NCI-H446 treated with DMSO at 0.1 percent for 48 hours (cell line): ENCODE measurements around the gene IL27RA.

Experiments
- DNase-seq: peaks from one replicate; lab custom pipeline; 2025; lab: John Stamatoyannopoulos, UW

The IL27RA gene

DNA sequence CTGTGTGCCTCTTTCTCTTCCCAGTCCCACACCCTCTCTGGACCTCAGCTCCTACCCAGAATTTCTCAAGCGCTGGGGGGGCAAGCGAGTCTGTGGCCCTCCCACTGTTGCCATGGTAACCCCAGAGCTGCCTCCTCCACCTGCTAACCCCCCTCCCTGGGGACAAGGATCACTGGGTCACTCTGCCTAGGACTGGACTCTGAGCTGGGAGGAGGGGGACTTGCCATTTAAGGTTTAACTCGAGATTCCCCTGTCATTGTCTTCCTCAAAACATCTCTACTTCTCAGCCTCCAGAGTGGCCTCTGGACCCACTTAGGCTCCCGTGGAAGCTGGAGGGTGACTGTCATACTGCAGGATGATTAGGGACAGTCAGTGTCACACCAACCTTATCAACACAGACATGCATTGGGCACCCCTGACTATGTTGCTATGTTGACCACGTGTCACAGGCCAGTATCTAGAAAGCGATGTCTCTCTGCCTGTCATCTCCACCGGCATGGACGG is 28.1 kb downstream of the IL27RA start:
- DNase-seq: no peak

DNA sequence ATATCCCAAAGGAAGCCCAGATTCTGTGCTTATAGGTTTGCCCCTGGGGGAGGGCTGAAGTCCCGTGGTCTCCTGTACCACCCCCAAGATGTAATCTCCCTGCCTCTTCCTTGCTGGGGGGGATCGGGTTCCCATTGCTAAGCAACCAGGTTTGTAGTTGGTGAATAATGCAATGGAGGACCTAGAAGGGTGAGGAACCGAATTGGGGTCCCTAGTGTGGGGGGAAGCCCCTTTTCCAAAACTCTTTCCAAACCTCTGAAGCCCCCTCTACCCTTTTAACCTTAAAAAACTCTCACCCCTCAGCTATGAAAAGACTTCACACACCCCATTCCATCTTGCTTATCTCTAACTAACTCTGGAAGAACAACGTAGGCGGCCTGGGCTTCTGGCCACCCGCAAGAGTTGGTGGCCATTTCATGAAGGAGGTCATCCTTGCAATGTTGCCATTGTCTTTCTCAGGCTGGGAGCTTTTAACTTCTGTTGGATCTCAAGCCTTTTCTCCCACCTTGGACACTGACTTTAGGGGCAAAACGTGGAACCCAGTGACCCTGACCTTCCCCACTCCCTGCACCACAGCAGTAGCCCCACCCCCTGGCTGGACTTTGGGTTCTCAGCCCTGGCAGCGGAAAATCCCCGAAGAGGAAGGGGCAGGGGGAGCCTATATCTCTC is 29.7 kb downstream of the IL27RA start:
- no peak for DNase-seq

DNA sequence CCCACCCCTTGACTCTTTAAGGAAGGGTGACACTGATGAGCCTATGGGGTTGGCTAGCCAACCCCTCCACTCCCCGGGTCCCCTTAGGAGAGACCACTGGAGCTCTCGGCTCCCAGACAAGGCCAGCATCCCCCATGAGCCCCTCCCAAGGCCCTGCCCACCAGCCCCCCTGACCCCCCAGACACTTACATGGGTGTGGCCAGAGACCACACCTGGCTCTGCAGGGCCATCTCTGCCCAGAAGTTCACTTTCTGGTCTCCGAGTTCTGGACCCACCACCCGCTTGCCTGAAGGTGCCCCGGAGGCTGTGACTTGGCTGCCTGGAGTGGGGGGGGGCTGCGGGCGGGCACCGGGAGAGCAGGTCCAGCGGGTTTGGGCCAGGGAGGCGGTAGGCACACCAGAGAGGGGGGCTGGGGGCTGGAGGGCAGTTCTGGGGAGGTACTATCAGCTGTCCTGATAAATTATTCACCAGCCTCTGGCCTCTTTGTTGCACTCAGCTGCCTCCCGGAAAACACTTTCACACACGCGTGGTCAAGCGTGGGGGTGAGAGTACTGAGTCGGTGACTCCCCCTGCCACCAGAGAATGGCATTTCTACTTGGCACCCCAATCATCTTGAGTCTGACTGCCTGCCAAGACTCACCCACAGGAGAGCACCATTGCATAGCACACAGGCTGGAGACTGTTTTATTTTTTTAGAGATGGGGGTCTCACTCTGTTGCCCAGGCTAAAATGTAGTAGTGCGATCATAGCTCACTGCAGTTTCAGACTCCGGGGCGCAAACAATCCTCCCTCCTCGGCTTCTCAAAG is 30.4 kb downstream of the IL27RA start, which contains the start of gene PALM3:
PALM3 (minus strand) TSS at position 326 of the 807 bp plus-strand sequence; CDS start at position 230, 96 bp downstream.
- no peak for DNase-seq

DNA sequence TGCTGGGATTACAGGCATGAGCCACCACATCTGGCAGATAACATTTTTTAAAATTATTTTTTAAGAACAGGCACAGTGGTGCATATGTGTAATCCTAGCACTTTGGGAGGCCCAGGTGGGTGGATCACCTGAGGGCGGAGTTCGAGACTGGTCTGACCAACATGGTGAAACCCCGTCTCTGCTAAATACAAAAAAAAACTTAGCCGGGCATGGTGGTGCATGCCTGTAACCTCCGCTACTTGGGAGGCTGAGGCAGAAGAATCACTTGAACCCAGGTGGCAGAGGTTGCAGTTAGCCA is 30.9 kb downstream of the IL27RA start:
- DNase-seq: no peak

DNA sequence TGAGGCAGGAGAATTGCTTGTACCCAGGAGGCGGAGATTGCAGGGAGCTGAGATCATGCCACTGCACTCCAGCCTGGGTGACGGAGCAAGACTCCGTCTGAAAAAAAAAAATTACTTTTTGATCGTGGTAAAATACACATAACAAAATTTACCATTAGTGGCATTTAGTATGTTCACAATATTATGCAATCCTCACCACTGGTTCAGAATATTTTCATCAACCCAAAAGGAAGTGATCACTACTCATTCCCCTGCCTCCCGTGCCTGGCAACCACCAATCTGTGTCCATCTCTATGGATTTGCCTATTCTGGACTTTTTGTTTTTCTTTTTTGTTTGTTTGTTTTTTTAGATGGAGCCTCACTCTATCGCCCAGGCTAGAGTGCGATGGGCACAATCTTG is 31.5 kb downstream of the IL27RA start:
- no peak for DNase-seq

DNA sequence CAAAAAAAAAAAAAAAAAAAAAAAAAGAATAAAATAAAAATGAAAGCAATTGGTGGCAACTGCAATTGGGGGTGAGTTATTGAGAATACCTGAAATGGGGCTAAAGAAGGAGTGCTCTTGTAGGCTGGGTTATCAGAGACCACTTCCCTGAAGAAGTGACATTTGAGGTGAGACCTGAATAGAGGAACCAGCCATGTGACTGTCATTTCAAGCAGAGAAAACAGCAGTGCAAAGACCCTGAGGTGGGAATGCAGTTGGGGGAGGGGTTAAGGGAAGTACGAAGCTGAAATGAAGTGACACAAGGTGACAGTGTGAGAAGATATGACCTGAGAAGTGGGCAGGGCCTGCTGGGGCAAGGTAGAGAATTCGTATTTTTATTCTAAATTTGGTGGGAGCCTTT is 34.6 kb downstream of the IL27RA start:
- DNase-seq: no peak

DNA sequence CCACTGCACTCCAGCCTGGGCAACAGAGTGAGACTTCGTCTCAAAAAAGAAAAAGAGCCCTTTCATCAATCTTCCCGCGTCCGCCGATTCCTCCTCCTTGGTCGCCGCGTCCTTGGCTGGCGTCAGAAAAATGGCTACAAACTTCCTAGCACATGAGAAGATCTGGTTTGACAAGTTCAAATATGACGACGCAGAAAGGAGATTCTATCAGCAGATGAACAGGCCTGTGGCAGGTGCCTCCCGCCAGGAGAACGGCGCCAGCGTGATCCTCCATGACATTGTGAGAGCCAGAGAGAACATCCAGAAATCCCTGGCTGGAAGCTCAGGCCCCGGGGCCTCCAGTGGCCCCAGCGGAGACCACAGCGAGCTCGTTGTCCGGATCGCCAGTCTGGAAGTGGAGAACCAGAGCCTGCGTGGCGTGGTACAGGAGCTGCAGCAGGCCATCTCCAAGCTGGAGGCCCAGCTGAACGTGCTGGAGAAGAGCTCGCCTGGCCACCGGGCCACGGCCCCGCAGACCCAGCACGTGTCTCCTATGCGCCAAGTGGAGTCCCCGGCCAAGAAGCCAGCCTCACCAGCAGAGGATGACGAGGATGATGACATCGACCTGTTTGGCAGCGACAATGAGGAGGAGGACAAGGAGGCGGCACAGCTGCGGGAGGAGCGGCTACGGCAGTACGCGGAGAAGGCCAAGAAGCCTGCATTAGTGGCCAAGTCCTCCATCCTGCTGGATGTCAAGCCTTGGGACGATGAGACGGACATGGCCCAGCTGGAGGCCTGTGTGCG is 38.9 kb downstream of the IL27RA start:
- no peak for DNase-seq

DNA sequence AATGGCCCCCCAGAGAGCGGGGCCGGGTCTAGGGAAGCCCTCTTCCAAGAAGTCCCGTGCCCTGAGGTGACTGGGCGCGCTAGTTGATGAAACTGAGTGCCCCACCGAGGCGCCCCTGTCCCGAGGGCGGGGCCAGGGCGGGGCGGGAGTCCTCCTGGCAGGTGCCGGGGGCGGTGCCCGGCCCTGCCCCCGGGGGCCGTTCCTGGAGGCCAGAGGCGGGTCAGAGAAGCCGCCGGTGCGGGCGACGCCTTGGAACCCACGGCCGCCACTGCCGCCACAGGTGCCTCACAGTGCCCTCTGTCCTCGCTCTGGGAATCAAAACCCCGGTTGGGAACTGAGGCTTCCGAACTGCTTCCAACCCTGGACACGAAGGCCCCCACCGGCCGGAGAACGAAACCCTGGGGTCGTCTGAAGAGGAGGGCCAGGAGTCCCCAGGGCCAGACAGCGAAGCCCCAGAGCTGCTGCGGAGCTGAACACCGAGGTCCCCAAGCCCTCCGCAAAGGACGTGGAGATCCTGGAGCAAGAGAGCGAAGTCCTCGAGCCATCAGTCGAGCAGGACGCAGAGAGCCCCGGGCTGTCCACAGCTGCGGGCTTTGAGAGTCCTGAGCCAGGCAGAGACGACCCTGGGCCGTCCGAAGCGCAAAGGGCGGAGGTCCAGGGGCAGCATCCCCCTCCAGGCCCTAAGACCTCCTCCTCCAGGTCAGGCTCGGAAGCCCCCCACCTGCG is 41.1 kb downstream of the IL27RA start, which contains the start of gene MISP3:
MISP3 (plus strand) TSS at position 252 of the 726 bp plus-strand sequence. CDS start 524 bp downstream, outside the sequence.
- no peak for DNase-seq

DNA sequence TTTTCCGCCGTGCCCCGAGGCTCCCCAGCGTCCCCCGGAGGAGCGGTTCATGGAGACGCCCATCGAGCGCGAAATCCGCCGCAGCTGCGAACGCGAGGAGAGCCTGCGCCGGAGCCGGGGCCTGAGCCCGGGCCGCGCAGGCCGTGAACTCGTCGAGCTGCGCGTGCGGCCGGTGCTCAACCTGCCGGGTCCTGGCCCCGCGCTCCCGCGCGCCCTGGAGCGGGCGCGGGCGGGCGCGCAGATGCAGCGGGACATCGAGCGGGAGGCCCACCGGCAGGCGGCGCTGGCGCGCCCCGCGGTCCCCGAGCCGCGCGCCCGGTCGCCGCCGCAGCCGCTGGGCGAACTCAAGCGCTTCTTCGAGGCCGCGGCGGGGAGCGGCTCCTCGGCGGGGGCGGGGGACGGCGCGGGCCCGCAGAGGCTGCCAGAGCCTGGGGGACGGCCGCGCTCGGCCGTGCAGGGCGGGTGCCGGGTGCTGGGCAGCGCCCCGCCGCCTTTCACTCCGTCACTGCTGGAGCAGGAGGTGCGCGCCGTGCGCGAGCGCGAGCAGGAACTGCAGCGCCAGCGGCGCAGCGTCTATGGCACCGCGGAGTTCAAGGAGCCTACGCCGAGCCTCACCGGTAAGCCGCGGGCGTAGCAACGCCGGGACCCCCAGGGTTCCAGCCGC is 41.8 kb downstream of the IL27RA start:
- DNase-seq: peak; percentile 35

DNA sequence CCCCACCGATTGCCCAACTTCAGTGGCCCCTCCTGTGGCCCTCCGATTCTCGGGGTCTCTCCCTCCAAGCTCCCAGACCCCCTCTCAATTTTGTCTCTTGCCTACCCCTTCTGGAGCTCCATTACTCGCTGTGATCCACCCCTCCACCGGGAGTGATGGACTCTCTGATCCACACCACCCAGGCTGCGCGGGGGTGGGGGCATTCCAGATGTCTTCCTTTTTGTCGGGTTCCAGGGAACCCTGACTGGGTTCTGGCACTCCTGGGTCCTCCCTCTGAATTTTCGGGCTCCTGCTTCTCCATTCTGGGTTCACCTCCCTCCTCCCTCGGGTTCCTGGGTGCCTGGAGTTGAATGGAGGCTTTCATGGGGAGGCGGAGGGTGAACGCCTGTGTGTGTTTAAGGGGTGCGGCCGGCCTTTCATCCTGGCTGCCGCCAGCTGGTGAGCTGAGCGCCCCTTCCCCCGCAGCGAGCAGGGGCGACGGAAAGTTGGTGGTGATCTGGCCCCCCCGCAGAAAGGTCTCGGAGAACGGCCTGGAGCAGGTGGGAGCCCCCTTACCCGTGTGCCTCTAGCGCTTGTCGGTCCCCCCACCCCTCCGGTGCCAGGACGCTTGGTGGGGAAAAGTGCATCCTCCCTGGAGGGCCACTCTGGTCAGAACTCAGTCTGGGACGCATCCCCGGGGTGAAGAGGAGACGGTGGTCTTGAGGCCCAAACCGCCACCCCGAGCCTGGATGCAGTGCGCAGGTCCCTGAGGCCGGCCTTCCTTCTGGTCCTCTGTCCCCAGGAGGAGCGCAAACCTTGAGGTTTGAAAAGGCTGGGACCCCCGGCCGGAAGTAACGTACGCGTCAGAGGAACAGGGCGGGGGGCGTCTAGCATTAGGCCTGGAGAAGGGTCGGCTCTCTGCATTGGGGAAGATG is 42.6 kb downstream of the IL27RA start:
- DNase-seq: no peak

DNA sequence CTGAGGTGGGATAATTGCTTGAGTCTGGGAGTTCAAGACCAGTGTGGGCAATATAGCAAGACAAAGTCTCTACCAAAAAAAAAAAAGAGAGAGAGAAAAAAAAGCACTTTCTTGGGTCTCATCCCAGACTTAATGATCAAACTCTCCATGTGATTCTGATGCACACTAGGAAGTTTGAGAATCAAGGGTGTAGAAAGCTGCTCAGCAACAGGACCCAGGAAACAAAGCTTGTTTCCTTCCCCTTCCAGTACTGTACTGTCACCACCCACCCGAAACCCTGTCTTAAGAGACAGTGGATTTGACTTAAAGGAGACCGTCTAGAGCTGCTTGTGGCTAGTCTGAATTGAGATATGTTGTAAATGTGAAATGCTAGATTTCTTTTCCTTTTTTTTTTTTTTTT is 46.8 kb downstream of the IL27RA start:
- no peak for DNase-seq

DNA sequence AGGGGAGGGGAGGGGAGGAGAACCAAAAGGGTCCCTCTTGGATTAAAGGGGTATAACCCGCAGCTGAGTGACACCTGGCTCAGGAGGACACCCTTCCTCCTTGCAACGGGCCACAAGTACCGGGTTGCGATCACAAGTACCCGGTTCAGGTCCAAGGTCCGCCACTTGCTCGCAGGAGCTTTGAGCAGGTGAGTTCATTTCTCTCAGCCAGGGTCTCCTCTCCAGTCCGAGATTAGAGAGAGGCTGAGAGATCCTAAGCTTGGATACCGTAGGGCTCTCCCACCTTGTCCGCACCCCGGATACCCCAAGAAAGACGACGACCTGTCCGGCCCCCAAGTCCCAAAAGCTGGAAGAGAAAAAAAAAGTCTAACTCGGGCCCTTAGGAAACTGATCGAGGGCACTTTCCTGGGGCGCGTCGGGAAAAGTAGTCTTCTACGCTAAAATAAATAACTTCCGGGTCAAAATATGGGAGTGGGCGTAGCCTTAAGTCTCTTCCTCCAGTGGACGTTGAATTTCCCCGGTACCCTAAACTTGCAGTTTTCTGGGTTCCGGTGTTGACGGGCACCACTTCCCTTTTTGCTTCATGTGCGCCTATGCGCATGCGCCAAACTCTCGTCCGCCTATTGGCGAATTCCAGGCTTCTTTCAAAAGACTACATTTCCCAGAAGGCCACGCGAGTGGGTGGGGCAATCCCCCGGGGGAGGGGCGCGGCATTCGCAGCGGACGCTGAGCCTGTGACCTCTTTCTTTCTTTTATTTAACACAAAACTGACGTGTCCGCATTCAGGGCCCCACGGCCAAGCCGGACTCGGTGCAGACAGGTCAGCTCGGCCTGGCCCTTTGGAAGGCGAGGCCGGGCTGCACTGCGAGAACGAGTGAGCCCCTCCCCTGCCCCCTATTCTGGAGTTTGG is 49.6 kb downstream of the IL27RA start:
- DNase-seq: peak; percentile 99

DNA sequence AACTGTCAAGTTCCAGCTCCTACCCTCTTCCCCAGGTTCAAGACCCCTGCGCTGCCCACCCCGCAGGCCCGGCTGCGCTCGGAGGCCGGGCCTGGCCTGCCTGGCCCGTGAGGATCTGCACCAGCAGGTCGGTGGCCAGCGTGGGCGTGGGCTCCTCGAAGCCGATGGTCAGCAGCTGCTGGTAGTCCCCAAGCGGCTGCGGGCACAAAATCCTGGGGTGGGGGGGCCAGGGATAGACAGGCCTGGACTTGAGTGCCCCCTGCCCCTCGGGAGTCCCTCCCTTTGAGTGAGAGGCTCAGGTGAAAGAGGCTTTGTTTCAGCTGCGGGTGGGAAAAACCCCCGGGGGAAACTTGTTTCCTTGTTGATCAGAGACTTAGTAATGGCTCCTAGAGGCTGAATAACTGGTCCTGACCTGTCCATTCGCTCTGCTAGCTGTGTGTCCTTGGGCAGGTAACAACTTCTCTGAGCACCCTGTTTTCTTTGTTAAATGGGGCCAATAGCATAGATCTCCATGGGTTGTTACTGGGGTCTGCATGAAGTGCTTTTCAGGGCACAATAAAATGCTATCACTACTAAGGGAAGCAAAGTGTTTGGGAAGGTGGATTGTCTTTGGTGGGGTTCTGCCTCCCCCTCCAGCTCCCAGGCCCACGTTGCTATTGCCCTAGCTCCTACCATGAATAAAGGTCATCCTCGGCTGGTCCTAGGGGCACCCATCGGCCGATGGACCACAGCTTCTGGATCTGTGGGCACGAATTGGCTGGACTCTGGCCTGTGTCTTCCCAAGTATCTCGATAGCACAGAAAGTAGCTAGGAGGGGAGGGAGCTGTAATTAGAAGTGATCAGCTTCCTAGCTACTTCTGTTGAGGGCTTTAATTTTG is 50.5 kb downstream of the IL27RA start:
- no peak for DNase-seq

DNA sequence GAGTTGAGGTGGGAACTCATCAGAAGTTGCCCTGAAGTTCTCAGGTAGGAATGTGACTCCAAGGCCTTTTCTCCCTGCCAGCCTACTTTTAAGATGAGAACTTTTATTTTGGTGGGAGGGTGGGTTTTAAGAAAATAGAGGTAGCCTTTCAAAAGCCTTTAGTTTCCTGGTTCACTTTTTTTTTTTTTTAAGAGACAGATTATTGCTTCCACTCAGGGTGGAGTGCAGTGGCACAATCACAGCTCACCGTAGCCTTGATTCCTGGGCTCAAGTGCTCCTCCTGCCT is 51.1 kb downstream of the IL27RA start:
- no peak for DNase-seq

DNA sequence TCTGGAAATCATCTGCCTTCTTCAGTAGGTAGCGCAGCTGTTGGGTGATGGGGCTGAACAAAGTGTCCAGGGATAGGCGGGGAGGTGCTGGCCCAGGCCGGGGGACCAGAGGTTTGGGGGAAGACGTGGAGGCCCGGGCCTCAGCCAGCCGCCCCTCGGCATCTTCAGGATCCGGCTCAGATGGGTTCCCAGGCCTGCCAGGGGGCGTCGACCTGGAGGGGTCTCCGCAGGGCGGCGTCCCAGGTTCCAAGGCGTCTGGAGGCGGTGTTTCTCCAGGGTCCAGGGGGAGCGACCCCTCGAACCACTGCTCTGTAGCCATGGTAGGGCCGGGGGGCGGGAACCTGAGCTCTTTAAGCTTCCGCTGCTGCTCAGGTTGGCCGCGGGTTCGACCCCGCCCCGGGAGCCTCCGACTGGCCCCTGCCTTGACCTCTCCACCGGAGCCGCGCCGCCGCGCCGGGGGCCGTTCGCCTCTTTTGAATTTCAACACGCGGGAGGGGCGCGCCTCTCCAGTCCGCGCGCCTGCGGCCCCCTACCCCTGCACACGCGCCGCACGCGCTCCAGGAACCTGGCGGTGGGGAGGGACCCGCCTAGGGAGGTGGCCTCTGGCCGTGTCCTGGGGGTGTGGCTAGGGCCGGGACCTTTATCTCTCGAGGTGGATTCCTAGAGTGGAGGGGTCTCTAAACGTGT is 53.9 kb downstream of the IL27RA start, which contains the start of gene C19orf67:
C19orf67 (minus strand) TSS at position 475 of the 687 bp plus-strand sequence; CDS start at position 319, 156 bp downstream.
- no peak for DNase-seq

DNA sequence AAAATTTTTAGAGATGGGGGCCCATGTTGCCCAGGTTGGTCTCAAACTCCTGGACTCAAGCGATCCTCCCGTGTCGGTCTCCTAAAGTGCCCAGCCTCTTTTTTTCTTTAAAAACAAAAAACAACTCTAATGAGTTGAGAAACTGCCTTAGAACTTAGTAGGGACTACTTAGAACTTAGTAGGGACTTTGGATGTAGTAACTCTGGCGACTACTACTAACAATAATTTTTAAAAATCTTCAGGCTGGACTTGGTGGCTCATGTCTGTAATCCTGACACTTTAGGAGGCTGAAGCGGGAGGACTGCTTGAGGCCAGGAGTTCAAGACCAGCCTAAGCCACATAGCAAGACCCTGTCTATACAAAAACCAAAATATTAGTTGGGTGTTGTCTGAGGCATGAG is 54.5 kb downstream of the IL27RA start:
- DNase-seq: no peak

DNA sequence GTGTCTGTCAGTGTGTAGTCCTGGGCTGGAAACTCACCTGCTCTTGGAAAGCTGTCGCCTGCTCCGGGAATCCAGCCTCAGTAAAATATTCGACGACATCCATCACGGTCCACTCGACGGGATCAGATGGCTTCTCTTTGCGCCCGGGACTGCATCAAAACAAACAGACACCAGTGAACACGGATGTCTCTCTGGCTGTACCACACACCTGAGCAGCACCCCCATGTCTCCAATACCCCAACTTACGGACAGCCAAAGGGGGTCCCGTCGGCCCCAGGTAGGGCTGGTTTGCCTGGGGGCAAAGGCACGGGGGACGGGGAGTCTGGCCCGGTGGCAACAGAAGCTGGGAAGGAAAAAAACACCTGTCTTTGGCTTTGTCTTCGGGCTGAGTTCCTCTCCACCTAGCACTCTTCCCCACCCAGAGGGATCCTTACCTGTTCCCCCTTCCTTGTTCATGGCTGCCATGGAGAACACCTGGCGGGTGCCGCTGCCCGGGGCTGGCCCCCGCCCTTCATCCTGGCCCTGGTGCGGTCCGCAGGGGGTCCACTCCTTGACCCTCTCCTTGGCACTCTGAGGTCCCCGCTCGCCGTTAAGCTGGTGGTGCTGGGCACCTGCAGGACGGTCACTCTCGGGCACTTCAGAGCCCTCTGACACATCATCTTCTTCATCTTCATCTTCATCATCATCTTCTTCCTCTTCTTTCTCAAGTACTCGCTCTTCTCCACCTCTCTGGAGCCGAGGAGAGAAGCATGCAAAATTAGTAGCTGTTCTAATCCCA is 57.3 kb downstream of the IL27RA start:
- no peak for DNase-seq
